Activated T-cell treated with anti-CD3 and anti-CD28 coated beads, Interleukin-2, amount 50 U/mL, for 48 hours (primary cell): ENCODE results near the gene ZFYVE16.
"Not testable (repeated sequence)": the region's sequence is repeated elsewhere in the genome, so short reads cannot be mapped to it uniquely, and the experiment has no call there.

Source experiments
- DNase-seq, 2 experiments: peaks; one replicate each; pipeline ENCODE4 v3.0.0-alpha.2; 2020

ZFYVE16 gene

GRCh38 chr5:80407735-80408483 is at the start of gene ZFYVE16:
ZFYVE16 (plus strand) TSS chr5:80408064; CDS start chr5:80434148, 26,084 bp downstream.
- DNase-seq, result peak; percentile 97 to 98

GRCh38 chr5:80360914-80361444 is 46.9 kb upstream of the ZFYVE16 start:
- no peak for DNase-seq

- DNase-seq, result no peak
Measured at GRCh38 chr5:80364892-80365291, 43.0 kb upstream of the ZFYVE16 start.

DNA sequence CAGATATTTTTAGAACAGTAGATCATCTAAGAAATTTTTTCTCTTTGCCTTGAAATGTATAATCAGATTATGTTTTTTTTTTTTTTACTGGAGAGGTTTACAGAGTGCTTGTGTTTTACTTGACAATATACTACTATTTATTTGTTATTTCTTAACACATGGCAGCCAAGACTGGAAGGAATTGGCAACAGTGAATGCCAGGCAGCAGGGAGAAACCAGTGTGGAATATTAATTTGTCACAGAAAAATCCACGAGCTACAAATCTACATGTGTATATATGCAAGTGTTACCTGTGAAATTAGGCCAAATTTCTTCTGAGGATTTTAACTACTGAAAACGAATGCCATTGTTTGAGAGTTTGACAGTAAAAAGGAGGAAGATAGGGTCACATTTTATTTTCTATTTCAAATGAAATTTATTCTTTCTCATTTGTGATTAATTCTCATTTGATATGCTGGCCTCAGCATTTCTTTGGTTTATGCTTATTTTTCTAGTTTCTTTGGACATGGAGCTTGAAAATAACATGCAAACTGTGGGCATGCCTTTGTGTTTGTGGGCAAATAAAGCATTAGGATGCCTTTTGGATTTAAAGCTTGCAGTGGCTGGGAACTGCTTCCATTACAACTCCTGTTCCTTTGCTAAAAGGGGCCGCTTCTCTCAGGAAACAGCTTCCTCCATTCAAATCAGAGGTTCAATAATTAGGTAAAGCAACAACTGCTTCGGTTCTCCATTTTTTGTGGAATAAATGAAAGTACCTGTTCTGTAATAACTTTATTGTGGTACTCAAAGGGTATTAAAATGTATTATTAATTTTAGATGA is 39.0 kb upstream of the ZFYVE16 start:
- no peak for DNase-seq

DNA sequence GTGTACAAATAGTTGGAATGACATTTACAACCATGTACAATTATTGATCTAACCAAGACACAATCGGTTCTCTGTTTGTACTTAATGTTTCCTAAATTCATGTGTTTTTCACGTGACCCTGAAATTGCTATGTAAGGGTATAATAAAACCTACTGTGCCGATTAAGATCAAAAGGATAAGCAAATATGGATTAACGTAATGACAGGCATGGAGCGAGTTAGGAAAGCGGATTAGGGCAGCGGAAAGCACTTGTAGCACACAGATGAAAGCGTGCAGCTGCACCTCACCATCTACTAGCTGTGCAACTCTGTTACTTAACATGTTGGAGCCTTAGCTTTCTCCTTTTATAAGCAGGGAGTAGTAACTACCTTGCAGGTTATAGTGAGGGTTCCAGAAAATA is 38.3 kb upstream of the ZFYVE16 start:
- no peak for DNase-seq

GRCh38 chr5:80370390-80370789 is 37.5 kb upstream of the ZFYVE16 start:
- DNase-seq, result no peak

- no peak for DNase-seq
Measured at GRCh38 chr5:80372780-80373179, 35.1 kb upstream of the ZFYVE16 start.

DNA sequence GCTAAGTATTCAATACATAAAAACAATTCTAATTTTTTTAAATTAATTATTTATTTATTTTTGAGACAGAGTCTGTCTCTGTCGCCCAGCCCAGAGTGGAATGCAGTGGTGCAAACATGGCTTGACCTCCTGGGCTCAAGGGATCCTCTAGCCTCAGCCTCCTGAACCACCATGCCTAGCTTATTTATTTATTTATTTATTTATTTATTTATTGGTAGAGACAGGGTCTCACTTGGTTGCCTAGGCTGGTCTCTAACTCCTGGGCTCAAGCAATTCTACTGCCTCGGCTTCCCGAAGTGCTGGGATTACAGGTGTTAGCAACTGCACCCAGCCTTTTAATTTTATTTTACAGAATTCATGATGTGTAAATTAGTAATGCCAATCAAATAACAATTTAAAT is 33.7 kb upstream of the ZFYVE16 start:
- DNase-seq, result no peak

GRCh38 chr5:80376557-80376956 is 31.3 kb upstream of the ZFYVE16 start:
- DNase-seq, result no peak

DNA sequence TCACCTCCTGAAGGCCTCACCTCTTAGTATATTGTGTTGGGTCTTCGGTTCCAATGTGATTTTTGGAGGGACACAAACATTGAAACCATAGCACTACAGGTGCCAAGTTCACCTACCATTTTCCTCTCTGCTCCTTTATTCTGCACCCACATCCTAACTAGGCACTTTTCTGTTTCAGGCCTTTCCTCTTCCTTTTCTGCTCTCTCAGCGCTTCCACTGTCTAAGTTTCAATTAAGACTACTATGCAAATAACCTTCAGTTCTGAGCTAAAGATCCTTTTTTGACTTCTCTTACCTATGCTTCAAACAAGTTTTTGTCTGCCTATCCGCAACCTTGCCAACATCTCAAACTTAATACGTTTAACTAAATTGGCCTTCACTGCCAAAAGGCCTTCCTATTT is 25.4 kb upstream of the ZFYVE16 start:
- DNase-seq, result no peak

GRCh38 chr5:80387063-80387768 is 20.6 kb upstream of the ZFYVE16 start:
- DNase-seq, result no peak

DNA sequence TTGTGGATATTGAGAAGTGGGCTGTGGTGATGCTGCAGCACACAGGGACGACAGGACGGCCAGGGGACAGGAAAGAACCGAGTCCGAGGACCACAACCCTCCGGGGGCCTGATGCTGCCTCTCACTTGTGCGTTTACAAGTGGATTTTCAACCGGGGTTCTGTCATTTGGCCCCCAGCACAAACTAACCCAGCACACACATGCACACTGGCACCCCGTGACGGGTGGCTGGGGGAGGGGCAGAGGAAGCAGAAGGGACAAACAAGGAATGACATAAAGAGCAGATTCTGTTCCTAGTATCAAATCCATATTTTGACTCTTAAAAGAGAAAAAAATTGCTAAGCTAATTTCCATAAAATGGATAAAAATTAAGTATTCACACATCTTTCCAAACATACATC is 18.3 kb upstream of the ZFYVE16 start:
- DNase-seq, result no peak

- not testable (repeated sequence) for DNase-seq
Measured at GRCh38 chr5:80390413-80390812, 17.5 kb upstream of the ZFYVE16 start.

DNA sequence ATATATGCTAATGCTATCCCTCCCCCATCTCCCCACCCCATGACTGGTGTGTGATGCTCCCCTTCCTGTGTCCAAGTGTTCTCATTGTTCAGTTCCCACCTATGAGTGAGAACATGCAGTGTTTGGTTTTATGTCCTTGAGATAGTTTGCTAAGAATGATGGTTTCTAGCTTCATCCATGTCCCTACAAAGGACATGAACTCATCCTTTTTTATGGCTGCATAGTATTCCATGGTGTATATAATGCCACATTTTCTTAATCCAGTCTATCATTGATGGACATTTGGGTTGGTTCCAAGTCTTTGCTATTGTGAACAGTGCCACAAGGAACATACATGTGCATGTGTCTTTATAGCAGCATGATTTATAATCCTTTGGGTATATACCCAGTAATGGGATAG is 16.6 kb upstream of the ZFYVE16 start:
- not testable (repeated sequence) for DNase-seq

DNA sequence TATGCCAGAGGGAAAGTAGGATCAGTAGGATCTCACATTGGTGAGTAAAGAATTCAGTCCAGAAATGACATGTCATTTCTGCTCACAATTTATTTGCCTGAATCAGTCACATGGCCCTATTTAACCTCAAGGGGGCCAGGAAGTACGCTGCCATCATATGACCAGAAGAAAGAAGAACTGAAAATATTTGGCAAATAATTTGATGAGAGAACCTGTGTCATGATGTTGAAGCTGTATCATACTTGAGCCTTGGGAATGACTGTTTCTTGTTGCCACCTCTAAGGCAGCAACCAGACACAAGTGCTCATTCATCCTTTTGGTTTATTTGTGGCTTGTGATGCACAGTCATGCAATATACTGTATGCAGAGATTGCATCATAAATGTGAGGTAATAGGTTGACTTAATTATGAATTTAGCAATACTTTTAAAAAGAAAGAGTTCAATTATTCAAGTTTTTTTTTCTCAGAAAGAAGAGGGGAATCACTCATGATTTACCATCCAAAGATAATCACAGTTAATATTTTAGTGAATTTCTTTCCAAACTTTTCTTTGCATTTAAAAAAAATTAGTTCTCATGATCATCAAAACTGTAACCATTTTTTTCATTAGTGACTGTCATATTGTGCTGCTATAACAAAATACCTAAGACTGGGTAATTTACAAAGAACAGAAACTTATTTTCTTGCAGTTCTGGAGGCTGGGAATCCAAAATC is 8.2 kb upstream of the ZFYVE16 start:
- no peak for DNase-seq

DNA sequence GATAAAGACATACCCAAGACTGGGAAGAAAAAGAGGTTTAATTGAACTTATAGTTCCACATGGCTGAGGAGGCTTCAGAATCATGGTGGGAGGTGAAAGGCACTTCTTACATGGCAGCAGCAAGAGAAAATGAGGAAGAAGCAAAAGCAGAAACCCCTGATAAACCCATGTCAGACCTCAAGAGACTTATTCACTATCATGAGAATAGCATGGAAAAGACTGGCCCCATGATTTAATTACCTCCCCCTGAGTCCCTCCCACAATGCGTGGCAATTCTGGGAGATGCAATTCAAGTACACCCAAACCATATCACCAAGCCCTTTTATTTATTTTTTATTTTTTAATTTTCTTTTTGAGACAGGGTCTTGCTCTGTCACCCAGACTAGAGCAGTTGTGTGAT is 7.5 kb upstream of the ZFYVE16 start:
- not testable (repeated sequence) for DNase-seq

- no peak for DNase-seq
Measured at GRCh38 chr5:80403782-80404181, 4.1 kb upstream of the ZFYVE16 start.

DNA sequence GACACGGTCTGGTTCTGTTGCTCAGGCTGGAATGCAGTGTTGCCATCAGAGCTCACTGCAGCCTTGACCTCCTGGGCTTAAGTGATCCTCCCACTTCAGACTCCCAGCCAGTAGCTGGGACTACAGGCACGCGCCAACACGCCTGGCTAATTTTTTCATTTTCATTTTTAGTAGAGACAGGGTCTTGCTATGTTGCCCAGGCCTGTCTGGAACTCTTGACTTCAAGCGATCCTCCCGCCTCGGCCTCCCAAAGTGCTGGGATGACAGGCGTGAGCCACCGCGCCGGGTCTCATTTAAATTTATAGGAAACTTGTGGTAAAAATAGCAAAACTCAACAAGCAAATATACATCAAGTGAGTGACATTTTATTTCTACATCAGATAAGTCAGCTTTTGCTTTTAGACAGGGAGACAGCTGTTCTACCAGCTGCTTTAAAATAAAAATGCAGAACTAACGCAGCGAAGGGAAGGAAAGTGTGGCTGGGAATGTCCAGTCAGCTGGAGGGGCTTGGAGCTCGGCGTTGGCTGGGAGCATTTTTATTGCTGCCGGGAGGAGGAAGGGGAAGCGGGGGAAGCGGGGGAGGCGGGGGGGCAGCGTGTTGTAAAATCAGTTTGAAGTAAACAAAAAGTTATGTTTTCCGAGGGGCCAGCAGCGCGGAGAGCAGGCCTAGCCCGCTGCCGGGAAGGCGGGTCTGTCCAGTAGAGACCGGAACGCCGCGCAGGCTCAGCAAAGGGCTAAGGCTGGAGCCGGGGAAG is 707 bp upstream of the ZFYVE16 start:
- peak; percentile 35 to 36 for DNase-seq

- no peak for DNase-seq
Measured at GRCh38 chr5:80408484-80409366, 861 bp downstream of the ZFYVE16 start.

DNA sequence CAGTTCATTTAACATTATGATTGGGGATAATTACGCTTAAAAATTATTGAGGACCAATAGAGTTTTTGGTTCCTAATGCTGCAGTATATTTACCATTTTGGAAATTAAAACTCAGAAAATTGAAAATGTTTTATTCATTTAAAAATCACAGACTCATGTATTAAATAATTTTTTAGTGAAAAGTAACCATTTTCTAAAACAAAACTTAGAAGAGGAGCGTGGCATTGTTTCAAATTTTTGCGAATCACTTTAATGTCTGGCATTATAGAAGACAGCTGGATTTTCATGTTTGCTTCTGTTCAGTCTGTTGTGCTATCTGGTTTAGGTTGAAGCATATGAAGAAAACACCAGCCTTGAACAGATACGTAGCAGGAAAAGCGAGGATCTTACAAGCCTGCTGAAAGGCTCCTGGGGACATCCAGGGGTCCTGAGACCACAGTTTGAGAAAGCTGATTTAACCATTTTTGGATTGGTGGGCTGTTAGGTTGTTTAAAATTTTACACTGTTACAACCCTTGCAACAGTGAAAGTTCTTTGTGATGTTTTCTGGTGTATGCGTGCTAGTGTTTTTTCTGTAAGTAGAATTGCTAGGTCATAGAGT is 1.6 kb downstream of the ZFYVE16 start:
- DNase-seq, result no peak
